GM13976 (cell line): ENCODE data around the gene OR5K2.

Experiments
- DNase-seq: peaks from one replicate; pipeline ENCODE4 v3.0.0; 2012; ENCODE audit warnings: low spot score
- in situ Hi-C: fragments of 300-500 bp; cut with MboI; formaldehyde crosslinking; loops from one replicate; pipeline ENCODE4 v1.12.0; 2022; ENCODE audit warnings: low sequenced_read_pairs, mixed read lengths, inconsistent platforms; ENCODE audit not compliant: unreplicated experiment
- TF ChIP-seq, protein P1 (sequence below): IDR thresholded peaks from 2 replicates; pipeline ENCODE4 v1.5.1; 2012; ENCODE audit warnings: borderline replicate concordance, mild to moderate bottlenecking; ENCODE audit not compliant: insufficient read depth; ENCODE audit errors: extremely low read depth, missing control alignments, control extremely low read depth

Gene OR5K2

DNA sequence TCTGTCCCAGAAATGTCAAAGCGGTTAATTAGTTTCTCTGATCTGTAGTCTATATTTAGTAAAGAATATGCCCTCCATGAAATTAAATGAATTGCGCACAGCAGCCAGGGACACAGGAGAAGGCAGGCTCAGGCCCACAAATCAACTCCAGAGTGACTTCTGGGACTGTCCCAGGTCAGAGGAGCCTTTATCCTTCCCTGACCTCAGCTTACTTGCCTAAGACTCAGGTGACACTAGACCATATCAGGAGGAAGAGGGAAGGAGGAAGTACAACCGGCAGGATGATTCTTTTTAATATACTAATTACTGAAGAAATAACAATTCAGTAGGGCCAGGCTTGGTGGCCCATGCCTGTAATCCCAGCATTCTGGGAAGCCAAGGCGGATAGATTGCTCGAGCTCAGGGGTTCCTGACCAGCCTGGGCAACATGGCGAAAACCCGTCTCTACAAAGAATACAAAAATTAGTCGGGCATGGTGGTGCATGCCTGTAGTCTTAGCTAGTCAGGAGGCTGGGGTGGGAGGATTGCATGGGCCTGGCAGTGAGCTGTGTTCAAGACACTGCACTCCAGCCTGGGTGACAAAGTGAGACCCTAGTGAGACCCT lies 32.5 kb downstream of the OR5K2 start:
- TF ChIP-seq, protein P1, sequence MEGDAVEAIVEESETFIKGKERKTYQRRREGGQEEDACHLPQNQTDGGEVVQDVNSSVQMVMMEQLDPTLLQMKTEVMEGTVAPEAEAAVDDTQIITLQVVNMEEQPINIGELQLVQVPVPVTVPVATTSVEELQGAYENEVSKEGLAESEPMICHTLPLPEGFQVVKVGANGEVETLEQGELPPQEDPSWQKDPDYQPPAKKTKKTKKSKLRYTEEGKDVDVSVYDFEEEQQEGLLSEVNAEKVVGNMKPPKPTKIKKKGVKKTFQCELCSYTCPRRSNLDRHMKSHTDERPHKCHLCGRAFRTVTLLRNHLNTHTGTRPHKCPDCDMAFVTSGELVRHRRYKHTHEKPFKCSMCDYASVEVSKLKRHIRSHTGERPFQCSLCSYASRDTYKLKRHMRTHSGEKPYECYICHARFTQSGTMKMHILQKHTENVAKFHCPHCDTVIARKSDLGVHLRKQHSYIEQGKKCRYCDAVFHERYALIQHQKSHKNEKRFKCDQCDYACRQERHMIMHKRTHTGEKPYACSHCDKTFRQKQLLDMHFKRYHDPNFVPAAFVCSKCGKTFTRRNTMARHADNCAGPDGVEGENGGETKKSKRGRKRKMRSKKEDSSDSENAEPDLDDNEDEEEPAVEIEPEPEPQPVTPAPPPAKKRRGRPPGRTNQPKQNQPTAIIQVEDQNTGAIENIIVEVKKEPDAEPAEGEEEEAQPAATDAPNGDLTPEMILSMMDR: no peak
- in situ Hi-C loops: no loop called here
- DNase-seq: no peak

DNA sequence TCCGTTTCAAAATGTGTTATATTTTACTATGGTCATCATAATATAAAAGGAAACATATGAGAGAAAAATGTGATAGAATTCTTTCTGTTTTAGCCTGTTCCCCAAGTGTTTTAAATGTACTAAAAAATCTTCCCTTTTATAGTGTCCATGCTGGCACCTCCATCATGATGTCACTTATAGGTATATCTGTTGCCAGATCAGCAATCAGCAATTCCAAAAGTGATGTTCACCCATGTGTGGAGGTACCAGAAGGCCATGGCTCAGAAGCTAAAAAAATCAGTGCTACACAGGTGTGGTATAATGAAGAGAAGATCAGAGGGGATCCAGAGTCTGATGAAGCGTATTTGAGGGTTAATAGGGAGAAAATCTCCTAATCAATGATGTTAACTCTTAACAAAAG lies 33.2 kb downstream of the OR5K2 start:
- in situ Hi-C loops: no loop called here
- DNase-seq: no peak
- TF ChIP-seq, protein P1: no peak

DNA sequence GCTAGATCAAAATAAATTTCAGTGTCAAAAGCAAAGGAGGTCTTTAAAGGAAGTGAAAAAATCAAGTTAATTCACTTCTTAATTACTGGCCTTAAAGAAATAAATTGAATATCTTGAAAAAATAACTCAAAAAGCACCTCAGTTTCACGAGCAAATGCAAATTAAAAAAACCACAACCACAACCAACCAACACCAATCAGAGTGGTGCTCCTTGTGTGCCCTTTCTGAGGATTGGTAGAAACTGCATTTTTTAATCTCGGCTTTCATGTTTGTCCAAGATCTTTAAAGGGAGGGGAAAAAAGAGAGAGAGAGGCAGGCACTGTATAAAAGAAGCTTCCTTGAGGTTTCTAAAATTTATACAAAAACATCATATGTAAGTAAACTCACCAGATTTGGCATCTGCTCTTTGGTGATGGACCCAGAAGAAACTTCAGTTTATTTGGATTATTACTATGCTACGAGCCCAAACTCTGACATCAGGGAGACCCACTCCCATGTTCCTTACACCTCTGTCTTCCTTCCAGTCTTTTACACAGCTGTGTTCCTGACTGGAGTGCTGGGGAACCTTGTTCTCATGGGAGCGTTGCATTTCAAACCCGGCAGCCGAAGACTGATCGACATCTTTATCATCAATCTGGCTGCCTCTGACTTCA lies 34.3 kb downstream of the OR5K2 start, which contains the start of gene GPR15:
Gene GPR15, plus strand, starts transcription at position 357 of the 653 bp plus-strand sequence. Its CDS starts 56 bp downstream, at position 413.
- in situ Hi-C loops: no loop called here
- TF ChIP-seq, protein P1: no peak
- peak; percentile 24 for DNase-seq

DNA sequence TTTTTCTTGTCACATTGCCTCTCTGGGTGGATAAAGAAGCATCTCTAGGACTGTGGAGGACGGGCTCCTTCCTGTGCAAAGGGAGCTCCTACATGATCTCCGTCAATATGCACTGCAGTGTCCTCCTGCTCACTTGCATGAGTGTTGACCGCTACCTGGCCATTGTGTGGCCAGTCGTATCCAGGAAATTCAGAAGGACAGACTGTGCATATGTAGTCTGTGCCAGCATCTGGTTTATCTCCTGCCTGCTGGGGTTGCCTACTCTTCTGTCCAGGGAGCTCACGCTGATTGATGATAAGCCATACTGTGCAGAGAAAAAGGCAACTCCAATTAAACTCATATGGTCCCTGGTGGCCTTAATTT lies 34.8 kb downstream of the OR5K2 start:
- TF ChIP-seq, protein P1: no peak
- no peak for DNase-seq
- in situ Hi-C loops: no loop called here

DNA sequence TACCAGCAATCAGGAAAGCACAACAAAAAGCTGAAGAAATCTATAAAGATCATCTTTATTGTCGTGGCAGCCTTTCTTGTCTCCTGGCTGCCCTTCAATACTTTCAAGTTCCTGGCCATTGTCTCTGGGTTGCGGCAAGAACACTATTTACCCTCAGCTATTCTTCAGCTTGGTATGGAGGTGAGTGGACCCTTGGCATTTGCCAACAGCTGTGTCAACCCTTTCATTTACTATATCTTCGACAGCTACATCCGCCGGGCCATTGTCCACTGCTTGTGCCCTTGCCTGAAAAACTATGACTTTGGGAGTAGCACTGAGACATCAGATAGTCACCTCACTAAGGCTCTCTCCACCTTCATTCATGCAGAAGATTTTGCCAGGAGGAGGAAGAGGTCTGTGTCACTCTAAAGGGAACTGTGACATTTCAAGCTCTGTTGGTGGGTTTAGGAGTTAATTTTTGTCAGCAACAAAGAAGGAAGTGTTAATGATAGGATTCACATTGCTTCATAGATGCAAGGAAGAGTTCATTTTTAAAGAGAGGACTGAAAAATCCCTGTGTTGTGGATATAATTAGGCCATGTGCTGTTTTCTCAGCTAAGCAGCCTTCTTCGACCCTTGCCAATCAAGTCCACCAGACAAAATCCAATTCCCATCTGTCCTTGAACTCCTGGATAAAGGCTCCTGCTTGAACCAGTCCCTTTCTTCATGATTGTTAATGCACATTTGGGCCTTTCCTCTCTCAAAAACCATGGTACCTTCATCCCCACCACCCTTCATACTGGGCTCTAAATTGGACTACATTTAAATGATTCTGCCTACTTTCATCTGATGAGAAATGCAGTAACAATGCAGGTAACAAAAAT lies 35.5 kb downstream of the OR5K2 start:
- DNase-seq: no peak
- in situ Hi-C loops: no loop called here
- TF ChIP-seq, protein P1: no peak

DNA sequence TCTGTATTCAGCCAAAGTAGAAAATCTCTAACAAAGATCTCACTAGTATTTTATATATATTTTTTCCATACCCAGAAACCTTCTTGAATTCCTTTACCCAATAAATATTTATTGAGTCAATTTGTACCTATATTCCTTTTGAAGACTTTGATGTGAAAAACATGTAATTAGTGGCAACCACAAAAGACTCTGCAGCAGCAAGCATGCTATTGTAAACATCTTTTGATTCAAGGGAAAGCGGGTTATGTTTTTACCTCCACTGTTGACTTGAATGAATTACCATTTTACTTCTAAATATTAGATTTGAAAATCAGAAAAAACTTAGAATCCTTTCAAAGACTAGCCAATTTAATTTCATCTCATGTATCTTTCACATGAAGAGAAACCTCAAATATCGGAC lies 36.7 kb downstream of the OR5K2 start:
- DNase-seq: no peak
- TF ChIP-seq, protein P1: no peak
- in situ Hi-C loops: no loop called here
